GM18867 (cell line): Measurements from ENCODE around the gene DGLUCY.
"Not testable (repeated sequence)": the region's sequence is repeated elsewhere in the genome, so short reads cannot be mapped to it uniquely, and the experiment has no call there.

Source experiments
- ATAC-seq: cut with Tn5 transposase; IDR thresholded peaks from one replicate; pipeline ENCODE4 v1.9.1; 2021; ENCODE audit warnings: mild to moderate bottlenecking, moderate library complexity; ENCODE audit not compliant: unreplicated experiment

Gene DGLUCY

GRCh38 chr14:91232052-91232451 is 118.2 kb downstream of the DGLUCY start:
- ATAC-seq = no peak

- no peak for ATAC-seq
These were observed 118.7 kb downstream of the DGLUCY start for GRCh38 chr14:91232603-91233002.

DNA sequence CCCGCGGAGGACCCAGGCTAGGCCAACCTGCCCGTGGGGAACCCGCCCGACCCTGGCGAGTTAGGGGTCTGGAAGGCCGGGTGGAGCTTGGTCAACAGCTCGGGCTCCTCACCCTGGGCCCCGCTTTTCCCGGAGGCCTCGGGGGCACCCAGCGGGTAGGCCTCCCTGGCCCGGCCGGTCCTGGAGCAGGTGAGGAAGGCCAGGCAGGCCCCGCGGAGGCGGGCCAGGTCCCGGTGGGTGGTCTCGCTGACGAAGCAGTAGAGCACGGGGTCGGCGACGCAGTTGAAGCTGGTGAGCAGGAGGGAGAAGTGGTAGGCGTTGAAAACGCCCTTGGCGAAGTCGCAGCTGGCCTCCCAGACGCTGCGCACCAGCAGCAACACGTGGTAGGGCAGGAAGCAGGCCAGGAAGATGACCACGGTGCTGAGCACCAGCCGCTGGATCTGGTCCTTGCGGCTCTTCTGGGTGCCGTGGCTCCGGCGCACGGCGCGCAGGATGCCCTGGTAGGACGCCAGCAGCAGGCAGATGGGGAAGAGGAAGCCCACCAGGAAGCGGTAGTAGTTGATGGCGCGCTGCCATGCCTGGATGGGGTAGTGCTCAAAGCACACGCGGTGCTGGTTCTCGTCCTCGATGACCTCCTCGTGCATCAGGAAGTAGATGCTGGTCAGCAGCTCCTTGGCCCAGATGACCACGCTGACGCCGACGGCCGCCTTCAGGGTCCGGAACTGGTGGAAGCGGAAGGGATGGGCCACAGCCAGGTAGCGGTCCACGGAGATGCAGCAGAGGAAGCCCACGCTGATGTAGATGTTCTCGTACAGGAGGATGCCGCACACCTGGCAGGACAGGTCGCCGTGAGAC is 120.3 kb downstream of the DGLUCY start:
- no peak for ATAC-seq

DNA sequence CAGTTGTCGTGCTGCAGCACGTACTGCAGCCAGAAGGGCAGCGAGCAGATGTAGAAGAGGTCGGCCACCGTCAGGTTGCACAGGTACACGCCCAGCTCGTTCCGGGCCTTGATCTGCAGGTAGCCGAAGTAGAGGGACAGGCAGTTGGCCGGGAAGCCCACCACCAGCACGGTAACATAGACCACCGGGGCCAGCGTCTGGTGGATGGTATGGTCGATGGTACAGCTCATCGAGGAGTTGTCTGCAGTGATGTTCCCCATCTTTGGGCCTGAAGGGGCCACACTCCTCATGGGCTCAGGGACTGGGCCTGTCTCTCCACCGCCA is 120.9 kb downstream of the DGLUCY start:
- no peak for ATAC-seq

DNA sequence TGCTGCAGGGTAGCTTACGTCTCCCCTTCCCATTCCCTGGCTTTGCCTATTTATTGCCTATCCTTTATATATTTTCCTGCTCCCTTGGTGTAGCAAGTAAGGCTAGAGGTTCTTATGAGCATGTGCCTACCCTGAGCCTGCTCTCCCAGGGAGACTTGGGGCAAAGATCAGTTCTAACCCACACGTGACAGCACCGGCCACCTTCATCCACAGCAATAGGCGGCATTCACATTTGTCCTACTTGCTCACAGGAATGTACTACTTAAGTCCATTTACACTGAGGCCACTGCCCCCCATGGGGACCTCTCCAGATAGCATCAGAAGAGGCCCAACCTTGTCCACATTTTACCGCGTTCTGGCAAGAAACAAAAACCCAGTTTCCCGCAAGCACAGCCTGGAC is 122.0 kb downstream of the DGLUCY start:
- ATAC-seq = no peak

DNA sequence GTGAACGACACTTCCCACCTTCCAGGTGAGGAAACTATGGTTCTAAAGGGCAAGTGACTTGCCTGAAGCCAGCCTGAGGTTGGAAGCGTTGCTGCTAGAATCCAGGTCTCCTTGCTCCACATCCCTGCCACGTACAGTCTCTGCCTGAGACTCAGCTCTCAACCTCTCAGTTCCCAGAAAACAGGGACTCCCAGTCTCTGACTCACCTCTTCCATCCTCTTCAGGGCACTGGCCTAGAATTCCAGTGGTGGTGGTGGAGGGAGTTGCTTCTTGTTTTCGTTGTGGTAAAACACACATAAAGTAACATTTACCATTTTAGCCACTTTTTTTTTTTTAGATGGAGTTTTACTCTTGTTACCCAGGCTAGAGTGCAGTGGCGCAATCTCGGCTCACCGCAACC is 123.3 kb downstream of the DGLUCY start:
- ATAC-seq = no peak

DNA sequence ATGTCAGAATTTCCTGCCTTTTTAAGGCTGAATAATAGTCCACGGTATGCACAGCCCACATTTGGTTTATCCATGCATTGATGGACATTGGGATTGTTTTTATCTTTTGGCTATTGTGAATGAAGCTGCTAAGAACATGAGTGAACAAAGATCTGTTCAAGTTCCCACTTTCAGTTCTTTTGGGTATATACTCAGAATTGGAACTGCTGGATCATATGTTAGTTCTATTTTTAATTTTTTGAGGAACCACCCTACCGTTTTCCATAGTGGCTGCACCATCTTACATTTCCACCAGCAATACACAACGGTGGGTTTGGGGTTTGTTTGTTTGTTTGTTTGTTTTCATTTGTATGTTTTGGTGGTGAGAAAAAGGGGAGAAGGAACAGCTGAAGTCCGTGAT is 124.2 kb downstream of the DGLUCY start:
- ATAC-seq = no peak

- ATAC-seq = no peak
These were observed 124.8 kb downstream of the DGLUCY start for GRCh38 chr14:91238661-91239060.

DNA sequence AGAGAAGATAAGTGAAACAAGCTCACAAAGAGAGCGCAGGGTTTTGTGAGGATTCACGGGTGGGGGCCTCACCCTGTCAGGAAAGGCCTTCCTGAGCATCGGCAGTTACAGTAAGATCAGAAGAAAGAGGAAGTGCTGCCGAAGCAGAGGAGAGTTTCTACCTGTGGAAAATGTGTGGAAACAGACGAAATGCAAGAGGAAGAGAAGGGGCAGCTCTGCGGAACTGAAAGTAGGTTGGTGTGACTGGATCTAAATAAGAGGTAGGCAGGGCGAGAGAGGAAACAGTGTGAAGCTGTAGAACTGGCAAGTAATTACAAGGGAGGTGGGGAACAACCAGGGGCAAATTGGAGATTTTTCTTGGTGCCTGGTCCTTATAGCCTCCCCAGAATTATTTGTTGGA is 128.0 kb downstream of the DGLUCY start:
- ATAC-seq = peak; percentile 69

DNA sequence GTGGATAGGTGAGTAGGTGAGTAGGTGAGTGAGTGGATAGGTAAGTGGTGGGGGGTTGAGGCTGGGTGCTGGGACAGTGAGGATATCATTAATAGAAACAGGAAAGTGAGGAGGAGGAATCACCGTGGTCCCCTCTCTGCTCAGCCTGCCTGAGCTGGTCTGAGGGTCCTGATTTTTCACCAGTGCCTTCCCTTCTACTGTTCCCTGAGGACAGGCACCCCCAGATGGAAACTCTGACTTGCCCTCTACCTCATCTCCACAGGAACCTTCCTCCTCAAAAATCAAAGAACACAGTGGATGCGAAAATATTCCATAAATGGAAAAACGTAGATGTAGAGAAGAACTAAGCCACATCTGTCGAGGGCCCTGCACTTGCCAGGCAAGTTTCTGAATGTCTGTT is 128.8 kb downstream of the DGLUCY start:
- ATAC-seq = no peak

DNA sequence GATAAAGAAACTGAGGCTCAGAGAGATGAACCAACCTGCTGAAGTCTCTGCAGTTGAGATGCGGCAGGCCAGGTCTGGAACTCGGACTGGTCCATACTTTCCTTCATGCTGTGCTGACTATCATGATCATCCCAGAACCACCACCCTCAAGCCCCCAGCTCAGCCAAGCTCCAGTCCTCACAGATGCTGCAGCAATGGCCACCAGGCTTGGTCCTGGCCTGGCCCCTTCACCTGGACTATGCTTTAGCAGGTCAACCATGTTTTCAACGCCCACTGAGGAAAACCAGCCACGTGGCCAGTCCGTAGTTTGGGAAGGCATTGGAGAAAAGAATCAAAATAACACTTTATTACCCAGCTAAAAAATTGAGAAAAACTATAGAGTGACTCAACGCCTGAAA is 129.2 kb downstream of the DGLUCY start:
- ATAC-seq = peak; percentile 5

DNA sequence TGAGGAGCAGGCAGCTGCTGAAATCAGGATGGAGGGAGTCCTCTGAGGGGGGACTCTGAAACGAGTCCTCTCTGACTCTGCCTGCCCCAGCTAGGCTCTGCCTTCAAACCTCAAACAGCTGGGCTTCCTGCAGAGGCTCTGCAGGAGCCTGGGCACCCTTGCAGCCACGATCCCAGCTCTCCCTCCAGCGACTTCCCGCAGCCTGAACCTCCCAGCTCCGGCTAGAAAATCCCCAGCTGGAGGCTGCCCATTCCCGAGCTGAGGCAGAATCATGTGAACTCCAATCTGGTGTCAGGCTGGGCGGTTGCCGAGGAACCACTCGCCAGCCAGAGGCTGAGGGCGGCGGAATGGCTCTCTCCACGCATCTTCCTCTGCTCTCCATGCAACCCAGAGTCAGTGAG is 130.6 kb downstream of the DGLUCY start, which contains the start of gene GPR68:
Gene GPR68, minus strand, starts transcription at position 204 of the 401 bp plus-strand sequence. CDS start 9,654 bp downstream, outside the sequence.
- ATAC-seq = no peak

DNA sequence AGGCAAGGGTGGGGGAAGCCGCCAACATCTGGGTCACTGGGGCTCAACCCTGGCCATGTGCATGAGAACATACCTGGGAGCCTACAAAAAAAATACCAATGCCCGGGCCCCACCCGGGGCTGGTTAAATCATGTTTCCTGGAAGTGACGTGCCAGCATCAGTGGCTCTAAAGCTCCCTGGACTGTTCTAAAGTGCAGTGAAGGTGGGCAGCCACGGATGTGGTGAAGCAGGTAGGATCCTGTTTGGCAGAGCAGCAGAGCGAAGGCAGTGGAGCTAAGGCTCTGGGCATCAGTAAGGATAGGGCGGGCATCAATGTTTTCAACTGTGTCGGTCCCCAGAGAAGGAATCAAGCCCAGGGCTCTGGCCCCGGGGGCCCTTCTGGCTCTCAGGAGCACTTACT is 131.2 kb downstream of the DGLUCY start:
- ATAC-seq = no peak

DNA sequence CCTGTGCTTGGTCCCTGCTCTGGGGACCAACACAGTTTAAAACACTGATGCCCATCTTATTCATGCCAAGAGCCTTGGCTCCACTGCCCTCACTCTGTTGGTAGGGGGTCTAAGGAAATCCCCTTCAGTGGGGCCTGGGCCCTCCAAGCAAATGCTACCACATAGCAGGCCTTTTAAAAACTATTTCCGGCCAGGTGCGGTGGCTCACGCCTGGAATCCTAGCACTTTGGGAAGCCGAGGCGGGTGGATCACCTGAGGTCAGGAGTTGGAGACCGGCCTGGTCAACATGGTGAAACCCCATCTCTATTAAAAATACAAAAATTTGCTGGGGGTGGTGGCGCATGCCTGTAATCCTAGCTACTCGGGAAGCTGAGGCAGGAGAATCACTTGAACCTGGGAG is 131.7 kb downstream of the DGLUCY start:
- ATAC-seq = not testable (repeated sequence)

GRCh38 chr14:91246051-91246852 is 132.4 kb downstream of the DGLUCY start:
- no peak for ATAC-seq

GRCh38 chr14:91249841-91250616 is 136.2 kb downstream of the DGLUCY start:
- peak; percentile 82 for ATAC-seq

DNA sequence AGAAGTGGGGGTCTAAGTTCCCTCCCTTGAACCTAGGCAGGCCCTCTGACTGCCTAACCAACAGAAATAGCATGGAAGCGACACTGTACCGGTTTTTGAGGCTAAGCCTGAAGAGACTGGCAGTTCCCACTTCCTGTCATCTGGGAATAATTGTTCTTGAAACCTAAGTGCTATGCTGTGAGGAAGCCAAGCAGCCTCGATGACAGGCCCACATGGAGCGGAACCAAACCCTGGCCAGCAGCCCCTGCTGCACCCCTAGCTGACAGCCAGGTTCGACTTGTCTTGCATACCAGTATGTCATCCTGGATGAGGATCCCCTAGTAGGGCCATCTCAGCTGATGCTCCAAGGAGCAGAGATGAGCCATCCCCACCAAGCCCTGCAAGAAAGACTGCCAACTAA is 137.0 kb downstream of the DGLUCY start:
- ATAC-seq = no peak

DNA sequence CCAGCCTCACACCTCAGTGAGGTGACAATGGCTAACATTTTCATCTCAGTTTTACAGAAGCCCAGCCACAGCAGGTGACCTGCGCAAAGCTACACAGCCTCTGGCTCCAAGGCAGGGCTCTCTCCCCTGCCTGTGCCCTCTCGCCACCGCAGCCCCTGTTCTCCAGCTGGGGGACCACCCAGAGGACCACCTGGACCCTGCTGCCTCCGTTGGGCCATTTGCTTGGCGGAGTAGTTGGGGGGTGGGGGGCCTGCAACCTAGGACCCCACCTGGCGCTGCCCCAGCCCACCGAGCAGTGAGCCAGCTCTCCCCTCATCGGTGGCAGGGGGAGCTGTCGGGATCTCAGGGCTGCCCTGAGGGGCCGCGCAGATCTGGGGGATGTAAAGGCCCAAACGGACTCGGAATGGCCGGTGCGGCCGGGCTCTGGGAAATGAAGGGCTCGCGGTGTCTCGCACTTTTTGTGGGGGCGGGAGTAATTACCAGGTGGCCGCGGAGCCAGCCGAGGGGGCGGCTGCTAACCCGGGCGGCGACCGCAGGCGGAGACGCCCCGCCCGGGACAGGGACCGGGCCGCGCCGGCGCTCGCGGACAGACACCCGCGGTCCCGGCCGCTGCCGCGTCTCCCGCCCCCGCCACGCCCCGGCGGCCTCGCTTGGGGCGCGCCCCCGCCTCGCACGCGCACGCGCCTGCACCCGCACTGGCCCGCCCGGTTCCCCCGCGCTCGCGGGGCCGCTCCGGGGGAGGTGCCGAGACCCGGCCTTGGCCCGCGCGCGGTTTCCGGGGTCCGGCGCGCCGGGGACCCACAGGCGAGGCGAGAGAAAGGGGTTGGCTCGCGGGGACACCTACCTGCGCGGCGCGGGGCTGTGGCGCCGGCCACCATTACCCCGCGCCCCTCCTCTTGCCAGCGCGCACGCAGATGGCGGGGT is 139.3 kb downstream of the DGLUCY start:
- ATAC-seq = peak; percentile 36

GRCh38 chr14:91253795-91254323 is 140.0 kb downstream of the DGLUCY start:
- ATAC-seq = no peak

- ATAC-seq = no peak
These were observed 140.6 kb downstream of the DGLUCY start for GRCh38 chr14:91254461-91254860.
